Common myeloid progenitor, CD34-positive (primary cell): Measurements from ENCODE around the gene TBC1D2B.

ENCODE experiments used
- CTCF ChIA-PET: fragments of 350-600 bp; sonication (Branson Sonifier 250); formaldehyde crosslinking; loops from one replicate; lab custom pipeline; 2021; ENCODE audit warnings: antibody characterized with exemption; lab: Charles Lee
- POLR2A ChIA-PET: fragments of 350-600 bp; sonication (Branson Sonifier 250); formaldehyde crosslinking; loops from one replicate; lab custom pipeline; 2021; ENCODE audit warnings: antibody characterized with exemption; lab: Charles Lee
- DNase-seq, 3 donors: peaks; one replicate each; pipeline versions ENCODE4 v3.0.0 to v3.0.0-alpha.2; 2013
- H3K27ac ChIP-seq, 2 experiments: 1 replicate in 1 of 2; 2 replicates in 1 of 2; pipeline ENCODE4 v1.7.0; 2013; ENCODE audit warnings: inconsistent platforms in 2 of 2, low read length in 2 of 2, mild to moderate bottlenecking in 2 of 2, low read depth in 1 of 2, moderate library complexity in 1 of 2; ENCODE audit not compliant: severe bottlenecking in 2 of 2, insufficient read depth in 1 of 2, poor library complexity in 1 of 2
- H3K27me3 ChIP-seq, 5 experiments: replicated peaks in 2 of 5; 1 replicate in 3 of 5; 2 replicates in 2 of 5; pipeline versions ENCODE4 v1.6.1 to v1.7.0; 2013; ENCODE audit warnings: low read length in 4 of 5, mild to moderate bottlenecking in 2 of 5, moderate library complexity in 2 of 5, inconsistent platforms in 1 of 5; ENCODE audit not compliant: insufficient read depth in 5 of 5, control insufficient read depth in 4 of 5
- H3K36me3 ChIP-seq, 4 experiments: 1 replicate in 2 of 4; 2 replicates in 2 of 4; pipeline versions ENCODE4 v1.6.1 to v1.7.0; 2013; ENCODE audit warnings: low read length in 3 of 4, control low read depth in 1 of 4, mild to moderate bottlenecking in 1 of 4; ENCODE audit not compliant: control insufficient read depth in 4 of 4, insufficient read depth in 4 of 4
- H3K4me1 ChIP-seq, 4 experiments: 1 replicate in 3 of 4; 2 replicates in 1 of 4; pipeline versions ENCODE4 v1.6.1 to v1.7.1; 2013; ENCODE audit warnings: low read length in 3 of 4, mild to moderate bottlenecking in 3 of 4, control low read depth in 1 of 4, inconsistent platforms in 1 of 4, moderate library complexity in 1 of 4; ENCODE audit not compliant: control insufficient read depth in 4 of 4, insufficient read depth in 4 of 4; ENCODE audit errors: control extremely low read depth in 1 of 4
- H3K4me3 ChIP-seq, 7 experiments: 1 replicate in 4 of 7; 2 replicates in 3 of 7; pipeline versions ENCODE4 v1.5.1 to v1.7.0; 2013; ENCODE audit warnings: mild to moderate bottlenecking in 7 of 7, low read length in 6 of 7, moderate library complexity in 6 of 7, inconsistent platforms in 2 of 7, low read depth in 2 of 7, control low read depth in 1 of 7; ENCODE audit not compliant: insufficient read depth in 4 of 7, control insufficient read depth in 1 of 7; ENCODE audit errors: extremely low read depth in 1 of 7
- H3K9me3 ChIP-seq, 5 experiments: 1 replicate in 4 of 5; 2 replicates in 1 of 5; pipeline versions ENCODE4 v1.6.1 to v1.7.1; 2013; ENCODE audit warnings: low read length in 4 of 5, mild to moderate bottlenecking in 2 of 5, inconsistent platforms in 1 of 5, low read depth in 1 of 5, moderate library complexity in 1 of 5; ENCODE audit not compliant: control insufficient read depth in 4 of 5, insufficient read depth in 2 of 5; ENCODE audit errors: control extremely low read depth in 1 of 5
- WGBS: methylation state at CpG from one replicate; pipeline ENCODE4 v1.1.5; 2013; ENCODE audit not compliant: insufficient coverage; 5-methylcytosine and 5-hydroxymethylcytosine counted together

TBC1D2B gene

DNA sequence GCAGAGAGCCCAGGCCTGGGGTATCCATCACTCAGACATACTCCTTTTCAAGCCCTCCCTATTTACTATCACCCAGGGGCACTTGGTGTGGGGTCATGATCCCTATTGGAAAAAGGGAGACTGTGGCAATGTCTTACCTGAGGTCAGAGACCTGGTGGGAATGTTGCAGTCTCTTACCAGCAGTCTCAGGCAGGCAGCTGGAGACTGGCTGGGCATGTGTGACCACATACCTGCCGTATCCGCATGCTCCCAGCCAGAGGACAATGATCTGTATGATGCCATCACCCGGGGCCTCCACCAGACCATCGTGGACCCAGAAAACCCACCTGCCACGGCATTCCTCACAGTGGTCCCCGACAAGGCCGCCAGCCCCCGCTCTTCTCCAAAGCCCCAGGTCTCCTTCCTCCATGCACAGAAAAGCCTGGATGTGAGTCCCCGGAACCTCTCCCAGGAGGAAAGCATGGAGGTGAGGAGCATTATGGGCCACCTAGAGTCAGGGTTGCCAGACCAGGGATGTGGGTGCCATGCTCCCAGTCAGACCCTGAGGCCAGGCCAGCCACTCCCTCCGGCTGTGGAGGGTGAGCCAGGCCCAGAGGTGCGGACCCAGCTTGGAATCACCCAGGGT lies 20.7 kb upstream of the TBC1D2B start:
- ChIA-PET CTCF (interaction anchor here (1.6 to 2.4 kb wide), 3 partner anchors 11 to 132 kb away, joined by 4 to 9 read pairs (median 5); no protein-coding TSS in a partner anchor), POLR2A (no interaction called here)
- Histone ChIP-seq H3K36me3 (no peaks in the 10 kb centered on the region), H3K4me1 (peaks cover 0 to 9% (median 5%) of the 10 kb centered on the region in 4 experiments), H3K27ac (no peak overlapping the region), H3K27me3 (no peaks in the 10 kb centered on the region), H3K9me3 (no peaks in the 10 kb centered on the region), H3K4me3 (no peak overlapping the region)
- whole genome bisulfite sequencing = 98% methylated on average over 9 of the region's 11 CpGs
- DNase-seq = no peak

- no peaks in the 10 kb centered on the region for H3K9me3 ChIP-seq
- H3K4me1 ChIP-seq = peaks cover 0 to 4% (median 2%) of the 10 kb centered on the region in 4 experiments
- DNase-seq = no peak
- ChIA-PET POLR2A (no interaction called here), CTCF (interaction anchor here (1.1 to 2.4 kb wide), 4 partner anchors 8 to 131 kb away, joined by 3 to 9 read pairs (median 4); no protein-coding TSS in a partner anchor)
- no peaks in the 10 kb centered on the region for H3K36me3 ChIP-seq
- 98% methylated on average over 9 of the region's 9 CpGs for WGBS
- no peaks in the 10 kb centered on the region for H3K27me3 ChIP-seq
- no peak overlapping the region for H3K27ac ChIP-seq
- no peak overlapping the region for H3K4me3 ChIP-seq
Observed at GRCh38 chr15:78097667-78098066, 20.2 kb upstream of the TBC1D2B start.

DNA sequence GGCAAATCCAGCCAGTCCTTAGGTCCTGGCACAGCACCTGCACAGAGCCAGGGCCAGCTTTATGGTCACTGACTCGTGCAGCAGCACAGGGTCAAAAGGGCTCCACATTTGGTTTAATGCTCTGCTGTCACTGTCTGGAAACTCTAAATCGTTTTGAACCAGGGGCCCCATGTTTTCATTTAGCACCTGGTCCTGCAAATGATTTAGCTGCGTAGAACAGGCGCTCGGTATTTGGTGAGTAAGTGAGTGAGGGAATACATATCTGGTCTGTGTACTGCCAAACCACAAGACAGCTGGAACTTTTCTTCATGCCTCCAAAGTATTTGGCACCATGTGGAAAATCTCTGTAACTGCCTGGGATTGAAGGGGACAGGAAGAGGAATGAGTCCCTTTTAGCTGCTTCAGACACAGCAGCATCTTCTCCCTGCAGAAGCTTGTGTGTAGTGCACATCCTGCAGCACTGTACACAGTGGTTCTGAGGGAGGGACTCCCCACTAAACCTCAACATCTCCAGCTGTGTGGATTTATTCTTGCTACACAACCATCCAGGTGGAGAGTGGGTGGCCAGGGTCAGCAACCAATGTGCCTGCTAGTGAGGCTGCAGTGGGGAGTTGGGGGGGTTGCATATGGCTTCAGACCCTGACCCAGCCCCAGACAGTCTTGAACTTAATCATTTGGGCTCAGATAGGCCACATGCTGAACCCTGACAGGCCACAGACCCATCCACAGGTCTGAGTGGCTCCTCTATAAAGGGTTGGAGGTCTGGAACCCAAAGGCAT lies 15.9 kb upstream of the TBC1D2B start:
- CTCF ChIA-PET = interaction anchor here (1.0 to 6.4 kb wide), 5 partner anchors 8 to 104 kb away, joined by 3 to 37 read pairs (median 3); no protein-coding TSS in a partner anchor
- Histone ChIP-seq H3K36me3 (no peaks in the 10 kb centered on the region), H3K4me3 (no peak overlapping the region), H3K27ac (no peak overlapping the region), H3K27me3 (no peaks in the 10 kb centered on the region), H3K9me3 (no peaks in the 10 kb centered on the region), H3K4me1 (peaks cover 0 to 12% (median 8%) of the 10 kb centered on the region in 4 experiments)
- POLR2A ChIA-PET = interaction anchor here (1.1 kb wide), 1 partner anchor 11 kb away, joined by 3 read pairs; no protein-coding TSS in a partner anchor
- WGBS = 80% methylated on average over 4 of the region's 5 CpGs
- no peak for DNase-seq

- Histone ChIP-seq H3K9me3 (no peaks in the 10 kb centered on the region), H3K4me3 (no peak within 1 kb of the TSS), H3K27me3 (no peaks in the 10 kb centered on the region), H3K36me3 (no peaks in the 10 kb centered on the region), H3K27ac (no peak within 1 kb of the TSS), H3K4me1 (peaks cover 0 to 12% (median 8%) of the 10 kb centered on the region in 4 experiments)
- peak in 1 of 3 donors; percentile 39 for DNase-seq
- ChIA-PET POLR2A (interaction anchor here (0.6 to 1.1 kb wide), 2 partner anchors 10 to 12 kb away, joined by 3 to 5 read pairs; no protein-coding TSS in a partner anchor), CTCF (interaction anchor here (1.0 to 6.4 kb wide), 3 partner anchors 9 to 16 kb away, joined by 3 to 37 read pairs (median 3); partner anchors contain the start of gene TBC1D2B)
- 74% methylated on average over 8 of the region's 11 CpGs for WGBS
Observed at GRCh38 chr15:78092261-78093041, 14.9 kb upstream of the TBC1D2B start, which contains the start of gene SH2D7. SH2D7 (plus strand) TSS chr15:78092561; CDS start chr15:78092585, 24 bp downstream.

DNA sequence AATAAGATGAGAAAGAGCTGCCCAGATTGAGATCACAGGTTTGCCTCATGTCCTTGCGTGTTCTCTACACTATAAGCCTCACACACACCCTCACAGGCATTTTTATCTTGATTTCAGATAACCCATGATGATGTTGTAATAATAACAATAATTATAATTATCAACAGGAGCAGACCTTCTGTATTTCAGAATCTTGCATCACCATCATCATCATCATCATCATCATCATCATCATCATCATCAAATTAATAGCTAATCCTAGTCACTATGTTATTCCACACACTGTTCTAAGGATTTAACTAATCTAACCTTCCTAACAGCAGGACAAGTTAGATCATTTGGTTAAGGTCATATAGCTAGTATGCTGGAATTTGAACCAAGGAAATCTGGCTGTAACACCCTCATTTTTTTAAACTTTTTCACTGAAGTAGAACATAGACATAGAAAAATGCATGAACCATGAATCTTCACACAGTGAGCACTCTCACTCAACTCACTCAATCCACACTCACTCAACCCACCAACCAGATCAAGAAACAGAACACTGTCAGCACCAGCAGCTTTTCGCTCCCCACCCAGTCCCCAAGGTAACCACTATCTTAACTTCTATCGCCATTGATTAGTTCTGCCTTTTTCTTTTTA lies 13.0 kb upstream of the TBC1D2B start:
- POLR2A ChIA-PET = no interaction called here
- no peak for DNase-seq

DNA sequence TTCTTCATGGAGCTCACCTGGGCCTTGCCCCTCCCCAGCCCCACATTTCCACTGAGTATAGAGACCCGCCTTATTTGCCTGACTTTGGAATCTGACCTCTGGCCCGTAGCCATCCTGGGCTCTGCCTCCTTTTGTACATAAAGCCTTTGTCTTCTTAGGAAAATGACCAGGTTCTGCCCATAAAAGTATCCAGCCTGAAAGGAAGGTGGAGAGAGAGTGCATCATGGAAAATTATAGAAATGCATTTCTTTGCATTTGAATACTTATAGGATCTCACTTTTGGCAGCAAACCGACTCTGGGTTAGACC lies 11.2 kb upstream of the TBC1D2B start:
- ChIA-PET POLR2A (no interaction called here), CTCF (interaction anchor here (1.1 kb wide), 1 partner anchor 19 kb away, joined by 7 read pairs; no protein-coding TSS in a partner anchor)
- H3K27ac ChIP-seq = no peak overlapping the region
- H3K4me3 ChIP-seq = no peak overlapping the region
- no peaks in the 10 kb centered on the region for H3K36me3 ChIP-seq
- H3K27me3 ChIP-seq = no peaks in the 10 kb centered on the region
- H3K9me3 ChIP-seq = no peaks in the 10 kb centered on the region
- no peak for DNase-seq
- 90% methylated on average over 2 of the region's 3 CpGs for WGBS
- H3K4me1 ChIP-seq = peaks cover 0 to 21% (median 18%) of the 10 kb centered on the region in 4 experiments

More for the DNA sequence above, 13.0 kb upstream of the TBC1D2B start:
- H3K9me3 ChIP-seq = no peaks in the 10 kb centered on the region
- 100% methylated on average over 2 of the region's 3 CpGs for WGBS
- H3K4me1 ChIP-seq = peaks cover 0 to 12% (median 8%) of the 10 kb centered on the region in 4 experiments
- no peaks in the 10 kb centered on the region for H3K27me3 ChIP-seq
- CTCF ChIA-PET = interaction anchor here (1.1 to 6.4 kb wide), 4 partner anchors 18 to 91 kb away, joined by 3 to 37 read pairs (median 4); no protein-coding TSS in a partner anchor
- H3K36me3 ChIP-seq = no peaks in the 10 kb centered on the region
- no peak overlapping the region for H3K27ac ChIP-seq
- no peak overlapping the region for H3K4me3 ChIP-seq
